HUES64 (cell line): ENCODE results near the gene PSMA5.
"Not testable (repeated sequence)": the region's sequence is repeated elsewhere in the genome, so short reads cannot be mapped to it uniquely, and the experiment has no call there.

Experiments
- H3K27ac ChIP-seq: 2 replicates; pipeline ENCODE4 v1.7.0; 2013; ENCODE audit warnings: low read depth, low read length, inconsistent platforms
- H3K27me3 ChIP-seq: 2 replicates; pipeline ENCODE4 v1.6.1; 2013; ENCODE audit warnings: mild to moderate bottlenecking, low read length; ENCODE audit not compliant: insufficient read depth
- H3K36me3 ChIP-seq: 2 replicates; pipeline ENCODE4 v1.6.1; 2013; ENCODE audit warnings: mild to moderate bottlenecking, low read length; ENCODE audit not compliant: insufficient read depth
- H3K4me1 ChIP-seq: 2 replicates; pipeline ENCODE4 v1.6.1; 2013; ENCODE audit warnings: mild to moderate bottlenecking, low read length, moderate library complexity; ENCODE audit not compliant: insufficient read depth
- H3K4me3 ChIP-seq: 2 replicates; pipeline ENCODE4 v1.5.1; 2013; ENCODE audit warnings: mild to moderate bottlenecking, low read length, moderate library complexity
- H3K9ac ChIP-seq: 2 replicates; pipeline ENCODE4 v1.6.1; 2013; ENCODE audit warnings: mild to moderate bottlenecking, low read depth, low read length
- H3K9me3 ChIP-seq: 2 replicates; pipeline ENCODE4 v1.6.1; 2013; ENCODE audit warnings: low read depth, low read length; ENCODE audit not compliant: insufficient read depth
- WGBS: fragments of 150-250, 120-280 bp; methylation state at CpG from one replicate; pipeline ENCODE4 v1.1.7; 2013; ENCODE audit warnings: missing lambda C conversion rate; 5-methylcytosine and 5-hydroxymethylcytosine counted together

Gene PSMA5

GRCh38 chr1:109379907-109380306 lies 46.3 kb downstream of the PSMA5 start:
- Histone ChIP-seq H3K27me3 (no peaks in the 10 kb centered on the region), H3K4me3 (no peak overlapping the region)
- WGBS, result 90% methylated on average over 2 of the region's 3 CpGs

DNA sequence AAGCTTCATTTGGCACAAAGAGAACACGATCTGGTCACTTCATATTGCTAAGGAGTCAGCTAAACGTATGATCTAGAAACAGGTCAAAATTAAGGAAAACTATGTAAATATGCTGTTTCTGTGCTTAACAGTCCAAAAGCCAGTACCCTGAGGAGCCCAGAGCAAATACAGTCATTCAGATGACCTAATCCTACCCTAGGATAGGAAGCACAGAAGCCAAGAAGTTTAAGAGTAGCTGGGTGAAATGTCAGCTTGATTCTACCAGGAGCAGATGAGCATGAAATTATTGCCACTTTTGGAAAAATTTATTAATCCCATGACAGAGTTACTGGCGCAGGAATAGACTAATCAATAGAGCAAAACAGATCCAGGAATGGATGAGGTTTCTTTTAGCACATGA lies 46.8 kb downstream of the PSMA5 start:
- Histone ChIP-seq H3K4me3 (no peak overlapping the region), H3K36me3 (no peaks in the 10 kb centered on the region), H3K9ac (no peak overlapping the region), H3K27me3 (no peaks in the 10 kb centered on the region), H3K27ac (no peak overlapping the region), H3K4me1 (peaks cover 22% of the 10 kb centered on the region), H3K9me3 (no peaks in the 10 kb centered on the region)
- 93% methylated on average over 3 of the region's 3 CpGs for WGBS

More at GRCh38 chr1:109379907-109380306, 46.3 kb downstream of the PSMA5 start:
- H3K9me3 ChIP-seq, result no peaks in the 10 kb centered on the region
- H3K9ac ChIP-seq, result no peak overlapping the region
- no peaks in the 10 kb centered on the region for H3K36me3 ChIP-seq
- peaks cover 22% of the 10 kb centered on the region for H3K4me1 ChIP-seq
- H3K27ac ChIP-seq, result no peak overlapping the region

DNA sequence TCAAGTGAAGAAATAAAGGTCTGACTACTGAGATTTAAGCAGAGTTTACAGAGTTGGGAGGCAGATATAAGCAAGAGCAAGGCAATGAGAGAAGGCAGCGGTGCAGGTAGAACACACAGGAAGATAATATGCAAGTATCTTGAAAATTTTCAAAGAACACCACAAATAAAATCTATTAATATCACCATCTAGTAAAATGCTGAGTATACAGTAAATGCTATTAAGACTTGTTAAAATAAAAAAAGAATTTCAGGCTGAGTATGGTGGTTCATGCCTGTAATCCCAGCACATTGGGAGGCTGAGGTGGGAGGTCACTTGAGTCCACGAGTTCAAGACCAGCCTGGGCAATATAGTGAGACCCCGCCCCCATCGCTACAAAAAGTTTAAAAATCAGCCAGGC lies 48.5 kb downstream of the PSMA5 start:
- no peak overlapping the region for H3K9ac ChIP-seq
- no peak overlapping the region for H3K27ac ChIP-seq
- peaks cover 5% of the 10 kb centered on the region for H3K4me1 ChIP-seq
- no peaks in the 10 kb centered on the region for H3K9me3 ChIP-seq
- H3K4me3 ChIP-seq, result no peak overlapping the region
- WGBS, result 95% methylated on average over 4 of the region's 4 CpGs
- no peaks in the 10 kb centered on the region for H3K36me3 ChIP-seq
- H3K27me3 ChIP-seq, result no peaks in the 10 kb centered on the region

- WGBS, result 98% methylated on average over 2 of the region's 2 CpGs
- not testable (repeated sequence) for H3K9ac ChIP-seq, H3K27me3 ChIP-seq, H3K9me3 ChIP-seq, H3K36me3 ChIP-seq, H3K27ac ChIP-seq, H3K4me3 ChIP-seq
- H3K4me1 ChIP-seq, result peaks cover 13% of the 10 kb centered on the region
Observed at GRCh38 chr1:109373696-109374095, 52.6 kb downstream of the PSMA5 start.

DNA sequence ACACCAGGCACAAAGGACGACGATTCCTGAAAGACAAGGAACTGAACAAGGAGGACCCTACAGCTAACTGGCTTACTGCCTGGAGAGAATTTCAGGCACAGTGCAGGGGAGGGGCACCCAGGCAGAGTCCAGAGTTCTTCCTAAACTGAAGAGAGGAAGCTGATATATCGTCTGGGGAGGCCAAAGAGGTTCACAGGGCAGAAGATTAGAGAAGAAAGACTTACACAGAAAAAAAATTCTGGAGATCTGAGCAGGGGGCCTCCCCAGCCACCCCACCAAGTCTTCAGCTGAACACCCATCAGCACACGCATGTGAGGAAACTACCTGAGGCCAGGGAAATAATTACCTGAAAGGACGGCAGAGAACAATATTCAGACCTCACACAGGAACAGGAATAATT lies 53.1 kb downstream of the PSMA5 start:
- Histone ChIP-seq H3K27me3 (no peaks in the 10 kb centered on the region), H3K4me3 (no peak overlapping the region), H3K9ac (no peak overlapping the region), H3K9me3 (no peaks in the 10 kb centered on the region), H3K36me3 (no peaks in the 10 kb centered on the region), H3K4me1 (peaks cover 13% of the 10 kb centered on the region), H3K27ac (no peak overlapping the region)
- 90% methylated on average over 5 of the region's 5 CpGs for WGBS

- H3K4me3 ChIP-seq, result no peak overlapping the region
- WGBS, result 93% methylated on average over 6 of the region's 6 CpGs
Observed at GRCh38 chr1:109372281-109372680, 54.0 kb downstream of the PSMA5 start.

DNA sequence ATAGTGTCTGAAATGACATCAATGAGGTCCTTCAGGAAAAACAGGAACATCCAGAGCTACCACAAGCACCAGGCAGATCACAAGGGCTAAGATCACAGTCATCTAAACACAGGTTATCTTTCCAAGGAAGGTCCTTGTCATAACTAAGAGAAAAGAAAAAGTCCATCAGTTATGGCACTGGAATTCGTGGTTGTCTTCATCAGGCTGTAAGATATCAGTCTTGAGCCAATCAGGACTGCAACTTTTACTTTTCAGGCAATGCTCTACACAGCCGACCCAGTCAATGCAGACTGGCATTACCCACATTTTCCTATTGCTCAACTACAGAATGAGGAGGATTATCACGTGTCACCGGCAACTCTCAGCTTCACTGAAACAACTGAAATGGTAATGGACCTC lies 54.9 kb downstream of the PSMA5 start:
- 61% methylated on average over 4 of the region's 4 CpGs for WGBS
- Histone ChIP-seq H3K4me3 (no peak overlapping the region), H3K27me3 (no peaks in the 10 kb centered on the region), H3K4me1 (peaks cover 13% of the 10 kb centered on the region), H3K9me3 (no peaks in the 10 kb centered on the region), H3K36me3 (peaks cover 15% of the 10 kb centered on the region), H3K27ac (no peak overlapping the region), H3K9ac (0 out of 2 replicates have a peak overlapping the region, but pooled peaks have one; percentile 6)

More at GRCh38 chr1:109372281-109372680, 54.0 kb downstream of the PSMA5 start:
- Histone ChIP-seq H3K27me3 (no peaks in the 10 kb centered on the region), H3K9ac (no peak overlapping the region), H3K36me3 (peaks cover 6% of the 10 kb centered on the region), H3K27ac (no peak overlapping the region), H3K9me3 (no peaks in the 10 kb centered on the region), H3K4me1 (peaks cover 13% of the 10 kb centered on the region)

DNA sequence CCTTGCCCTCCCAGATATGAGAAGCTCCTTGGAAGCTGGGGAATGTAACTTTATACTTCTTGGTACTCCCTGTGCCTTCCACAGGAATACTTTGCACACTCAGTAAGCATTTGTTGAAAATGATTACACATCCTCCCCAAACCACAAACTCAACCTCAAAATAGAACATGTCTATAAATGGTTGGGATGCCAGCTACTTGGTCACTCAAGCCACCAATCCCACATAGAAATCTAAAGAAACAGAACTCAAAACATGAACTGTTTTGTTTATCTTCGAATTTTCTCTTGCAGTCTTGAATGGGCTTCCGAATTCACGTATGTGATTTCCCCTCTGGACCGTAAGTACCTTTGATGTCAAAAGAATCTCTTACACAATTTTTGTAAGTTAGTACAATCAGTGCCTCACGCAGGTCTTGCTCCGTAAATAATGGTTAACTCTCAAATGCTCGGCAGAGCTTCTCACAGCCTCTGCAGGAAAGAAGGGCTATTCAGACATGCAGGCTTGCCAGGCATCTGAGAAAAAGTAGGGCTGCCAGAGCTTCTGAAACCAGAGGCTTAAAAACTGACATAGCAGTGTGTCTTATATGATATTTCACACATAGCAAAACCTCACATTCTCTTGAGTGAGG lies 55.4 kb downstream of the PSMA5 start:
- Histone ChIP-seq H3K36me3 (peaks cover 20% of the 10 kb centered on the region), H3K4me1 (peaks cover 13% of the 10 kb centered on the region), H3K4me3 (no peak overlapping the region), H3K27ac (no peak overlapping the region), H3K9me3 (no peaks in the 10 kb centered on the region), H3K27me3 (no peaks in the 10 kb centered on the region), H3K9ac (0 out of 2 replicates have a peak overlapping the region, but pooled peaks have one; percentile 6)
- WGBS, result 87% methylated on average over 7 of the region's 7 CpGs

- Histone ChIP-seq H3K27me3 (no peaks in the 10 kb centered on the region), H3K4me1 (peaks cover 13% of the 10 kb centered on the region), H3K9ac (no peak overlapping the region), H3K27ac (no peak overlapping the region), H3K4me3 (no peak overlapping the region), H3K36me3 (peaks cover 28% of the 10 kb centered on the region), H3K9me3 (no peaks in the 10 kb centered on the region)
- WGBS, result 97% methylated on average over 5 of the region's 6 CpGs
Observed at GRCh38 chr1:109369167-109369746, 57.0 kb downstream of the PSMA5 start.

- 77% methylated on average over 1 of the region's 1 CpG for WGBS
- Histone ChIP-seq H3K9me3 (no peaks in the 10 kb centered on the region), H3K4me1 (peaks cover 13% of the 10 kb centered on the region), H3K9ac (no peak overlapping the region), H3K36me3 (peaks cover 28% of the 10 kb centered on the region), H3K27me3 (no peaks in the 10 kb centered on the region), H3K4me3 (no peak overlapping the region), H3K27ac (no peak overlapping the region)
Observed at GRCh38 chr1:109368464-109368863, 57.8 kb downstream of the PSMA5 start.

DNA sequence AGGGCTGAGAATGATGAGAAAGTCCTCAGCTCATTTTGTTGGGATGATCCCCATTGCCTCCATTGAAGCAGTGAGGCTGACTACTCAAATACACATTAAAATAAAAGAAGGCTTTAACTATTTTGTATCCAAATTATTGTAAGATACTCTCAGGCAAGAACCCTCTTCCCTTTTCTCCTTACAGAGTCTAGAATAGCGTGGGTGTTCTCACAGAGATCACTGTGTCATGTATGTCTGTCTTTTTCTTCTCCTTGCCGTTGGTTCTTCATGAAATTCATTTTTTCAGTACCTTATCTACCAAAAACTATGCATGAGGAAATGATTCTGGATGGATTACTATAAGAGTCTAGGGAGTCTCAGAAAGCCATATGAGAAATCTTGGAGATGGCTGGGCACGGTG lies 58.6 kb downstream of the PSMA5 start:
- WGBS, result 96% methylated on average over 2 of the region's 3 CpGs
- Histone ChIP-seq H3K4me3 (no peak overlapping the region), H3K27ac (no peak overlapping the region), H3K36me3 (peaks cover 28% of the 10 kb centered on the region), H3K4me1 (peaks cover 13% of the 10 kb centered on the region), H3K9ac (no peak overlapping the region), H3K9me3 (no peaks in the 10 kb centered on the region), H3K27me3 (no peaks in the 10 kb centered on the region)
